Osteoblast (primary cell): ENCODE measurements around the gene CSMD2. TPM values are rescaled to one million over a fixed set of nuclear protein-coding genes. Genes with fewer than 3 reads are reported as not detected.

ENCODE experiments used
- DNase-seq: peaks from one replicate; pipeline ENCODE4 v3.0.0; 2011; ENCODE audit warnings: low spot score, mixed read lengths; ENCODE audit not compliant: insufficient read length; ENCODE audit errors: missing footprints
- H2AFZ ChIP-seq: 2 replicates; pipeline ENCODE4 v1.6.0; 2011; ENCODE audit warnings: mild to moderate bottlenecking, low read length
- H3K27ac ChIP-seq: 2 replicates; pipeline ENCODE4 v1.5.1; 2011; ENCODE audit warnings: mild to moderate bottlenecking, low read depth, low read length, moderate library complexity
- H3K27me3 ChIP-seq: 2 replicates; pipeline ENCODE4 v1.6.0; 2012; ENCODE audit warnings: mild to moderate bottlenecking, control low read depth, inconsistent platforms, low read length, moderate library complexity; ENCODE audit not compliant: insufficient read depth
- H3K36me3 ChIP-seq: 2 replicates; pipeline ENCODE4 v1.5.1; 2011; ENCODE audit warnings: mild to moderate bottlenecking, low read length, control low read depth, moderate library complexity; ENCODE audit not compliant: insufficient read depth
- H3K4me1 ChIP-seq: 2 replicates; pipeline ENCODE4 v1.5.1; 2011; ENCODE audit warnings: mild to moderate bottlenecking, low read length, control low read depth, moderate library complexity; ENCODE audit not compliant: insufficient read depth
- H3K4me2 ChIP-seq: 2 replicates; pipeline ENCODE4 v1.6.0; 2011; ENCODE audit warnings: mild to moderate bottlenecking, low read length; ENCODE audit not compliant: insufficient read depth
- H3K4me3 ChIP-seq: fragments of 200-600 bp; sonication (generic); 3 replicates; pipeline ENCODE4 v1.5.1; 2012; ENCODE audit warnings: mild to moderate bottlenecking, low read length, inconsistent platforms; ENCODE audit not compliant: insufficient read depth
- H3K79me2 ChIP-seq: 2 replicates; pipeline ENCODE4 v1.6.0; 2012; ENCODE audit warnings: mild to moderate bottlenecking, low read length, control low read depth, inconsistent platforms; ENCODE audit not compliant: insufficient read depth
- H3K9me3 ChIP-seq: 2 replicates; pipeline ENCODE4 v1.5.1; 2011; ENCODE audit warnings: low read depth, low read length, control low read depth
- H4K20me1 ChIP-seq: 2 replicates; pipeline ENCODE4 v1.6.0; 2012; ENCODE audit warnings: mild to moderate bottlenecking, low read length, control low read depth; ENCODE audit not compliant: insufficient read depth
- CTCF ChIP-seq: IDR thresholded peaks from 2 replicates; pipeline ENCODE4 v1.5.1; 2011; ENCODE audit warnings: mild to moderate bottlenecking, low read depth, low read length, moderate library complexity; ENCODE audit errors: extremely low read depth
- total RNA-seq: library from RNA; depleted of rRNA; stranded (reverse); fragments of >200 nt; gene quantifications from 2 replicates; pipeline ENCODE4 v1.2.3, GENCODE V29; 2012

CSMD2 gene
- total RNA-seq, 1 donor = 0.36 TPM

- H3K4me2 ChIP-seq = no peak overlapping the region
- H3K27ac ChIP-seq = no peak overlapping the region
- H3K9me3 ChIP-seq = no peaks in the 10 kb centered on the region
- DNase-seq = no peak
- no peaks in the 10 kb centered on the region for H4K20me1 ChIP-seq
- no peak for TF ChIP-seq CTCF
- H3K4me3 ChIP-seq = no peak overlapping the region
- no peaks in the 10 kb centered on the region for H3K36me3 ChIP-seq
- no peak overlapping the region for H2AFZ ChIP-seq
- no peaks in the 10 kb centered on the region for H3K79me2 ChIP-seq
- H3K27me3 ChIP-seq = no peaks in the 10 kb centered on the region
- no peaks in the 10 kb centered on the region for H3K4me1 ChIP-seq
Observed at GRCh38 chr1:33711511-33711910, 453.5 kb downstream of the CSMD2 start.

DNA sequence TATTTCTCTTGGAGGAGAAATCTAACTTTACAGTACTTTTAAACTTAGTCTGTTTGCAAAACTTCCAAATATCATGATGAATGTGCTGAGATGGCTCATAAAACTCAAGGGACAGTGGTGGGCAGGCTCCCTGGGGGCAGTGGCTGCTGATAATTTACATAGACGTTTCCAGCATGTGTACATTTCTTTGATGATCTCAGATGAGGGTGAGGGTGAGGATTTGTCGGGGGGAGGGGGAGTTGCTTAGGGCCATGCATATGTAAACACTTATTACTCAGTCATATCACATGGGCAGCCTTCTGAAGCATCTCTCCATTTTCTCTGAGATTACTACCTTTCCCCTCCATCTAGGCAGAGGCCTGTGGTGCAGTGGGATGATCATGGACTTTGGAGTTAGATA, 454.1 kb downstream of the CSMD2 start:
- no peak overlapping the region for H3K4me2 ChIP-seq
- no peaks in the 10 kb centered on the region for H4K20me1 ChIP-seq
- no peaks in the 10 kb centered on the region for H3K36me3 ChIP-seq
- H3K27ac ChIP-seq = no peak overlapping the region
- TF ChIP-seq CTCF = no peak
- no peak overlapping the region for H2AFZ ChIP-seq
- H3K9me3 ChIP-seq = no peaks in the 10 kb centered on the region
- H3K79me2 ChIP-seq = no peaks in the 10 kb centered on the region
- H3K4me3 ChIP-seq = no peak overlapping the region
- DNase-seq = peak; percentile 31
- H3K4me1 ChIP-seq = no peaks in the 10 kb centered on the region
- no peaks in the 10 kb centered on the region for H3K27me3 ChIP-seq

DNA sequence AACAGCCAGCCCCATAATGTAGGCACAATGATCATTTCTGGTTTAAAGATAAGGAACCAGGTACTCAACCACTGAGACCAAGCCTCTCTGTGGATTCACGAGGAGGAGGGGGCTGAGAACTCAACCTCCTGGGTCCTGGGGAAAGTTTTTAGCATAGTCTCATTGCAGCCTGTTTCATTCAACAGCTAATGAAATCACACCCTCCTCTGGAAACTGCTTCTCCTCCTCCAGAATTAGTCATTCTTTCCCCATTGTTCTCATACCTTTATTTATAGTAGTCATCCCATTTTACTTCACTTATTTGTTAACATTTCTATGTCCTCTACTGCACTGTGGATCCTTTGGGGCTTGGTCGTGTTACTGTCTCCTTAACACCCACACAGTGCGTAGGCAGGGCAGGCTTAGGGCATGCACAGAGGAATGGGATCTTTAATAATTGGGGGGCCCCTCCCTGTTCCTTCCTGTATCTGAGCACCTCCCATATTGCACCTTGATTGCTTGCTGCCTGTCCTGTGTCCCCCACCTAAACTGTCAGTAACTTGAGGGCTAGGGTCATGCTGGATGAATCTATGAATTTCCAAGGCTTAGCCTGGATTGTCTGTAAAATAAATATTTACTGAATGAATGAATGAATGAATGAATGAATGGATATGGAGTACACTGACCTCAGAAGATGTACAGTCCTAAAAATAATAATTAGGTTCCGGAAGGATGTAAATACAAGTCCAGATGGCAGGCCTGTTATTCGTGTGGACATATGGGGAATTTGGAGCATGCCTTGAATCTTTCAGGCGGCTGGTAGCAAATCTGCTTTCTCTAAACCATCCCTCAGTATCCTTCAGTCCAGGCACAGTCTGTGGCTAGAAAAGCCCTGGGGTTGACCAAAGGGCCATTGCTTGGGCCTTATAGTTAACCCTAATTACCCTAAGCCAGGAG, 455.0 kb downstream of the CSMD2 start:
- Histone ChIP-seq H4K20me1 (no peaks in the 10 kb centered on the region), H3K4me3 (no peak overlapping the region), H3K79me2 (no peaks in the 10 kb centered on the region), H3K4me1 (no peaks in the 10 kb centered on the region), H3K27ac (no peak overlapping the region), H2AFZ (no peak overlapping the region), H3K36me3 (no peaks in the 10 kb centered on the region), H3K9me3 (no peaks in the 10 kb centered on the region), H3K4me2 (no peak overlapping the region), H3K27me3 (no peaks in the 10 kb centered on the region)
- DNase-seq = no peak
- no peak for TF ChIP-seq CTCF

DNA sequence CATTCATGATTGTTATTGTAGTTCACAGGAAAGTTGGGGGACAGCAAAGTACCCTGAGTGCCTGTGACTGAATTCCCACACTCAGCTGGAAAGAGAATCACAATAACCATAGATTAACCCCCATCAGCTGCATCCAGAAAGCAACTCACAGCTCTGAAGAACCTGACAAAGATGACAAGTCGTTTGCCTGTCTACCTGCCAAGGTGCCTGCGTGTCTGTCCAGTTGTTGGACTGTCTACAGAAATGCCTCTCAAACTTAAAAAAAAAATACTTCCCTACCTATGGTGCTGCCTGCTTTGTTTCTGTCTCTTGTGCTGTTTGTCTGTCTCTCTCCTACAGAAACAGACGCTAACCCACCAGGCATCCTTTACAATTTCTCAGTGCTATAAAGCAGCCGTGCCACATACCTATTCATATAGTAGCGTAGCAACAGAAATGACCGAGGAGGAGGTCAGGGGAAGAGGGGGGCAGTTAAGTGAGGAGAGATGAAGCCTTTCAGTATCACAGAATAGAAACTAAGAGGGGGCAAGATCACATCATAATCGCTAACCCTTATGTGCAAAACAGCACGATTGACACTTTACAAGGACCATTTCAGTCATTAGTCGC, 455.8 kb downstream of the CSMD2 start:
- H3K4me2 ChIP-seq = no peak overlapping the region
- H3K27me3 ChIP-seq = no peaks in the 10 kb centered on the region
- no peaks in the 10 kb centered on the region for H3K4me1 ChIP-seq
- H3K36me3 ChIP-seq = no peaks in the 10 kb centered on the region
- no peaks in the 10 kb centered on the region for H4K20me1 ChIP-seq
- no peaks in the 10 kb centered on the region for H3K9me3 ChIP-seq
- no peak for DNase-seq
- H3K27ac ChIP-seq = no peak overlapping the region
- no peak overlapping the region for H2AFZ ChIP-seq
- no peak overlapping the region for H3K4me3 ChIP-seq
- no peak for TF ChIP-seq CTCF
- no peaks in the 10 kb centered on the region for H3K79me2 ChIP-seq
